Measurements from ENCODE around the gene HSPA4L. TPM values are rescaled to one million over a fixed set of nuclear protein-coding genes. Genes with fewer than 3 reads are reported as not detected.
A peak's percentile ranks its signal among the peaks of the same experiment; 100 is the strongest.

Gene HSPA4L
- total and polyA plus RNA-seq, 2 experiments from 2014 or later = 3.5 to 4.2 TPM

GRCh38 chr4:127889903-127890302 lies 107.8 kb downstream of the HSPA4L start:
- no peak for TF ChIP-seq NANOG (IDR thresholded peaks at IDR 0.05; ENCODE audit: borderline replicate concordance)
- no peak for TF ChIP-seq POLR2AphosphoS5 (IDR thresholded peaks at IDR 0.05; ENCODE audit: low read depth)
- TF ChIP-seq EZH2phosphoT487 (IDR thresholded peaks at IDR 0.05; ENCODE audit: unreplicated experiment) = peak; percentile 40
- Mint-ChIP-seq H3K36me3 (ENCODE audit: low read depth) (peaks cover 75% of the 10 kb centered on the region), H3K4me1 (no peaks in the 10 kb centered on the region), H3K4me3 (no peak overlapping the region), H3K27ac (no peak overlapping the region), H3K9me3 (no peaks in the 10 kb centered on the region), H3K27me3 (ENCODE audit: insufficient read depth, low read depth, poor library complexity) (no peaks in the 10 kb centered on the region)
- Histone ChIP-seq H3K27ac (ENCODE audit: low read depth) (no peak overlapping the region), H3K79me2 (replicated peaks; ENCODE audit: insufficient read depth) (peaks cover 17% of the 10 kb centered on the region; the same call in 1 of the 2 replicates), H3F3A (replicated peaks; ENCODE audit: low read depth) (no peaks in the 10 kb centered on the region), H4K20me1 (replicated peaks; ENCODE audit: insufficient read depth) (no peaks in the 10 kb centered on the region), H3K4me1 (ENCODE audit: insufficient read depth) (no peaks in the 10 kb centered on the region), H3K27me3 (ENCODE audit: insufficient read depth) (no peaks in the 10 kb centered on the region), H3K4me2 (no peak overlapping the region), H3K36me3 (ENCODE audit: insufficient read depth) (peaks cover 78% of the 10 kb centered on the region), H2AFZ (no peak overlapping the region), H3K9me2 (ENCODE audit: insufficient read depth) (no peaks in the 10 kb centered on the region), H3K4me3 (no peak overlapping the region)
- no peak for DNase-seq (ENCODE audit: low spot score)
- ATAC-seq = no peak

Other genes starting within 250 kb of the HSPA4L start
- 16.6 and 17.0 TPM in 2 replicates for gene INTU, start 149.4 kb upstream of the HSPA4L start, total RNA-seq (2014; rRNA removed; shearing (Covaris generic))
- 9.8 and 10.3 TPM in 2 replicates for gene INTU, start 149.4 kb upstream of the HSPA4L start, polyA plus RNA-seq (2016; fragmentation: Nextera tagmentation; extraction: Ambion mirVana)
- gene SLC25A31, start 51.9 kb upstream of the HSPA4L start, total RNA-seq (2014; rRNA removed; shearing (Covaris generic)) = not detected in 2 replicates
- gene SLC25A31, start 51.9 kb upstream of the HSPA4L start, polyA plus RNA-seq (2016; fragmentation: Nextera tagmentation; extraction: Ambion mirVana) = not detected in 2 replicates
- gene PLK4, start 98.6 kb downstream of the HSPA4L start, total RNA-seq (2014; rRNA removed; shearing (Covaris generic)) = 37.3 and 38.7 TPM in 2 replicates
- gene PLK4, start 98.6 kb downstream of the HSPA4L start, polyA plus RNA-seq (2016; fragmentation: Nextera tagmentation; extraction: Ambion mirVana) = 18.4 and 25.5 TPM in 2 replicates
- 23.6 and 33.3 TPM in 2 replicates for gene MFSD8, start 182.9 kb downstream of the HSPA4L start, total RNA-seq (2014; rRNA removed; shearing (Covaris generic))
- 19.4 and 24.0 TPM in 2 replicates for gene MFSD8, start 182.9 kb downstream of the HSPA4L start, polyA plus RNA-seq (2016; fragmentation: Nextera tagmentation; extraction: Ambion mirVana)
- gene ABHD18, start 183.1 kb downstream of the HSPA4L start, total RNA-seq (2014; rRNA removed; shearing (Covaris generic)) = 14.4 and 18.6 TPM in 2 replicates
- 7.1 and 7.2 TPM in 2 replicates for gene ABHD18, start 183.1 kb downstream of the HSPA4L start, polyA plus RNA-seq (2016; fragmentation: Nextera tagmentation; extraction: Ambion mirVana)

Measured in GM23338 (cell line).